CD4-positive, alpha-beta T cell (primary cell): ENCODE data around the gene KMT2D. TPM values are rescaled to one million over a fixed set of nuclear protein-coding genes. Genes with fewer than 3 reads are reported as not detected.

Experiments
- ATAC-seq: fragments of 200-7000 bp; cut with Tn5 transposase; one replicate; pipeline ENCODE4 v1.10.0; 2022; ENCODE audit warnings: mild to moderate bottlenecking; ENCODE audit not compliant: poor library complexity
- CTCF ChIA-PET: fragments of 350-600 bp; sonication (Branson Sonifier 250); formaldehyde crosslinking; loops from one replicate; lab custom pipeline; 2021; ENCODE audit warnings: antibody characterized with exemption, inconsistent platforms; lab: Charles Lee
- POLR2A ChIA-PET: fragments of 350-600 bp; sonication (Branson Sonifier 250); formaldehyde crosslinking; loops from one replicate; lab custom pipeline; 2021; ENCODE audit warnings: antibody characterized with exemption, inconsistent platforms; lab: Charles Lee
- DNase-seq, 14 experiments: peaks; one replicate each; pipeline ENCODE4 v3.0.0-alpha.2; 2013 to 2020; ENCODE audit warnings: mixed read lengths in 2 of 14
- H3K27ac ChIP-seq, 2 donors: one replicate each; pipeline versions ENCODE4 v1.5.1 to v1.7.0; 2013; ENCODE audit warnings: low read length in 2 of 2, low read depth in 1 of 2, mild to moderate bottlenecking in 1 of 2
- H3K27me3 ChIP-seq, 2 experiments: 1 replicate in 1 of 2; 2 replicates in 1 of 2; pipeline versions ENCODE4 v1.6.1 to v1.7.0; 2013; ENCODE audit warnings: low read length in 2 of 2, control low read depth in 1 of 2, mild to moderate bottlenecking in 1 of 2, moderate library complexity in 1 of 2; ENCODE audit not compliant: insufficient read depth in 2 of 2, control insufficient read depth in 1 of 2
- H3K36me3 ChIP-seq: one replicate; pipeline ENCODE4 v1.6.1; 2013; ENCODE audit warnings: low read length, control low read depth; ENCODE audit not compliant: insufficient read depth
- H3K4me1 ChIP-seq: one replicate; pipeline ENCODE4 v1.6.1; 2013; ENCODE audit warnings: low read length, control low read depth; ENCODE audit not compliant: insufficient read depth
- H3K4me3 ChIP-seq: one replicate; pipeline ENCODE4 v1.5.1; 2013; ENCODE audit warnings: mild to moderate bottlenecking, low read length, moderate library complexity
- H3K9me3 ChIP-seq, 2 experiments: 1 replicate in 1 of 2; 2 replicates in 1 of 2; pipeline versions ENCODE4 v1.6.1 to v1.7.0; 2013; ENCODE audit warnings: low read length in 2 of 2, mild to moderate bottlenecking in 2 of 2, control low read depth in 1 of 2, moderate library complexity in 1 of 2; ENCODE audit not compliant: control insufficient read depth in 1 of 2, insufficient read depth in 1 of 2
- H3K27ac Mint-ChIP-seq: one replicate; pipeline ENCODE4 v1.8.0; 2020; ENCODE audit warnings: mixed read lengths
- H3K27me3 Mint-ChIP-seq: one replicate; pipeline ENCODE4 v1.8.0; 2021; ENCODE audit warnings: mixed read lengths
- H3K36me3 Mint-ChIP-seq: one replicate; pipeline ENCODE4 v1.8.0; 2021; ENCODE audit warnings: low read depth, mixed read lengths
- H3K4me1 Mint-ChIP-seq: one replicate; pipeline ENCODE4 v1.8.0; 2021; ENCODE audit warnings: low read depth, mixed read lengths
- H3K4me3 Mint-ChIP-seq: one replicate; pipeline ENCODE4 v1.8.0; 2020; ENCODE audit warnings: mild to moderate bottlenecking, mixed read lengths
- H3K9me3 Mint-ChIP-seq: one replicate; pipeline ENCODE4 v1.8.0; 2020; ENCODE audit warnings: mixed read lengths
- CTCF ChIP-seq: fragments of 200-600 bp; IDR thresholded peaks from one replicate; pipeline ENCODE4 v1.8.0; 2022; ENCODE audit warnings: antibody characterized with exemption, mild to moderate bottlenecking
- intact Hi-C, 2 experiments: fragments of 100-400 bp; cut with DNase I in 1 of 2; cut with micrococcal nuclease in 1 of 2; formaldehyde crosslinking; loops; one replicate each; pipeline versions ENCODE4 v1.15.1 to v1.9.0; 2023 to 2025; cut with DNase I, micrococcal nuclease
- total RNA-seq, 174 experiments: library from RNA in 2 of 174; stranded (reverse) in 2 of 174; gene quantifications; one replicate each; pipeline ENCODE4 v1.2.3 and lab custom pipeline; 2021 to 2026

Gene KMT2D
- total RNA-seq, 2 experiments from 2014 or later = 107 to 110 TPM

- Mint-ChIP-seq H3K4me3 (no peak overlapping the region), H3K27ac (no peak overlapping the region), H3K27me3 (peaks cover 68% of the 10 kb centered on the region), H3K9me3 (no peaks in the 10 kb centered on the region), H3K36me3 (no peaks in the 10 kb centered on the region), H3K4me1 (peaks cover 57% of the 10 kb centered on the region)
- peaks cover 61% of the 10 kb centered on the region for H3K4me1 ChIP-seq
- intact Hi-C loops = loop anchor here (1.0 to 2.0 kb wide), 4 partner anchors 24 to 146 kb away; partner anchors contain the start of gene TUBA1B (in 1 of the 2)
- ATAC-seq (no peak), DNase-seq (no peak)
- no peak for TF ChIP-seq CTCF
- peaks cover 0 to 17% of the 10 kb centered on the region in 2 experiments for H3K9me3 ChIP-seq
- peaks cover 54 to 57% of the 10 kb centered on the region in 2 experiments for H3K27me3 ChIP-seq
- ChIA-PET CTCF (interaction anchor here (0.7 to 3.7 kb wide), 23 partner anchors 9 to 236 kb away, joined by 3 to 46 read pairs (median 4); partner anchors contain the start of genes PRKAG1, RHEBL1, TUBA1A and TUBA1B), POLR2A (interaction anchor here (0.6 to 2.9 kb wide), 8 partner anchors 9 to 163 kb away, joined by 3 to 30 read pairs (median 12); partner anchors contain the start of genes LMBR1L, RHEBL1, TUBA1A and TUBA1B)
- no peak overlapping the region for H3K27ac ChIP-seq
- no peak overlapping the region for H3K4me3 ChIP-seq
- H3K36me3 ChIP-seq = no peaks in the 10 kb centered on the region
Observed at GRCh38 chr12:49088932-49089330, 28.3 kb upstream of the KMT2D start.

- peaks cover 48 to 51% of the 10 kb centered on the region in 2 experiments for H3K27me3 ChIP-seq
- no peaks in the 10 kb centered on the region for H3K9me3 Mint-ChIP-seq
- no peaks in the 10 kb centered on the region for H3K36me3 ChIP-seq
- peaks cover 55% of the 10 kb centered on the region for H3K4me1 ChIP-seq
- H3K4me1 Mint-ChIP-seq = peaks cover 51% of the 10 kb centered on the region
- peaks cover 0 to 14% of the 10 kb centered on the region in 2 experiments for H3K9me3 ChIP-seq
- no peak overlapping the region for H3K27ac ChIP-seq
- H3K27me3 Mint-ChIP-seq = peaks cover 62% of the 10 kb centered on the region
- ChIA-PET POLR2A (interaction anchor here (0.6 to 2.9 kb wide), 9 partner anchors 9 to 162 kb away, joined by 3 to 30 read pairs (median 9); partner anchors contain the start of genes KMT2D, LMBR1L, RHEBL1 and TUBA1A), CTCF (interaction anchor here (0.7 to 3.7 kb wide), 22 partner anchors 9 to 235 kb away, joined by 3 to 46 read pairs (median 4); partner anchors contain the start of genes PRKAG1, RHEBL1, TUBA1A and TUBA1B)
- no peak overlapping the region for H3K27ac Mint-ChIP-seq
- H3K4me3 ChIP-seq = no peak overlapping the region
- peak; percentile 43 to 90 (median 58) for DNase-seq
- TF ChIP-seq CTCF = peak; percentile 85
- no peaks in the 10 kb centered on the region for H3K36me3 Mint-ChIP-seq
- peak overlapping the region; percentile 60 for H3K4me3 Mint-ChIP-seq
- ATAC-seq = peak; percentile 82
- intact Hi-C loops = loop anchor here (1.0 to 2.0 kb wide), 4 partner anchors 24 to 147 kb away; partner anchors contain the start of gene TUBA1B (in 1 of the 2)
Observed at GRCh38 chr12:49088150-49088931, 27.7 kb upstream of the KMT2D start.

- Mint-ChIP-seq H3K27ac (no peak overlapping the region), H3K4me3 (no peak overlapping the region), H3K36me3 (no peaks in the 10 kb centered on the region), H3K9me3 (no peaks in the 10 kb centered on the region), H3K27me3 (peaks cover 45% of the 10 kb centered on the region), H3K4me1 (peaks cover 30% of the 10 kb centered on the region)
- POLR2A ChIA-PET = no interaction called here
- Histone ChIP-seq H3K9me3 (peaks cover 0 to 5% of the 10 kb centered on the region in 2 experiments), H3K36me3 (no peaks in the 10 kb centered on the region), H3K27me3 (peaks cover 28 to 29% of the 10 kb centered on the region in 2 experiments), H3K4me1 (peaks cover 39% of the 10 kb centered on the region), H3K4me3 (no peak overlapping the region), H3K27ac (no peak overlapping the region)
- ATAC-seq (no peak), DNase-seq (no peak)
- TF ChIP-seq CTCF = no peak
- CTCF ChIA-PET = interaction anchor here (1.0 to 3.7 kb wide), 5 partner anchors 13 to 149 kb away, joined by 3 to 46 read pairs (median 5); partner anchors contain the start of gene TUBA1B
- intact Hi-C loops = no loop called here
Observed at GRCh38 chr12:49086116-49086515, 25.5 kb upstream of the KMT2D start.
